DND-41 (cell line): Measurements from ENCODE around the gene UGCG.
"Not testable (repeated sequence)": the region's sequence is repeated elsewhere in the genome, so short reads cannot be mapped to it uniquely, and the experiment has no call there.

Experiments used
- ATAC-seq: fragments of 200-7000 bp; cut with Tn5 transposase; 3 replicates; pipeline ENCODE4 v1.9.1; 2021; ENCODE audit warnings: low read depth; ENCODE audit not compliant: insufficient read depth
- DNase-seq: peaks from one replicate; pipeline ENCODE4 v3.0.0-alpha.2; 2020
- H2AFZ ChIP-seq: 2 replicates; pipeline ENCODE4 v1.6.0; 2012; ENCODE audit warnings: low read depth, low read length
- H3K27ac ChIP-seq: 2 replicates; pipeline ENCODE4 v1.5.1; 2012; ENCODE audit warnings: low read length, inconsistent platforms
- H3K27me3 ChIP-seq: fragments of 200-600 bp; sonication (generic); 2 replicates; pipeline ENCODE4 v1.6.0; 2012; ENCODE audit warnings: low read length, mild to moderate bottlenecking, inconsistent platforms; ENCODE audit not compliant: insufficient read depth, poor library complexity
- H3K36me3 ChIP-seq: 2 replicates; pipeline ENCODE4 v1.5.1; 2012; ENCODE audit warnings: low read length, inconsistent platforms; ENCODE audit not compliant: insufficient read depth
- H3K4me1 ChIP-seq: 2 replicates; pipeline ENCODE4 v1.5.1; 2012; ENCODE audit warnings: mild to moderate bottlenecking, low read length; ENCODE audit not compliant: insufficient read depth
- H3K4me2 ChIP-seq: 2 replicates; pipeline ENCODE4 v1.6.0; 2012; ENCODE audit warnings: mild to moderate bottlenecking, moderate library complexity, low read length, inconsistent platforms; ENCODE audit not compliant: insufficient read depth
- H3K4me3 ChIP-seq, 2 experiments: fragments of 200-600 bp in 1 of 2; shearing (Covaris generic) in 1 of 2; 2 replicates each; pipeline ENCODE4 v1.5.1; 2012 to 2016; ENCODE audit warnings: inconsistent platforms in 2 of 2, low read length in 2 of 2, mild to moderate bottlenecking in 2 of 2, low read depth in 1 of 2, moderate library complexity in 1 of 2
- H3K79me2 ChIP-seq: 2 replicates; pipeline ENCODE4 v1.6.0; 2012; ENCODE audit warnings: low read length, inconsistent platforms; ENCODE audit not compliant: insufficient read depth
- H3K9ac ChIP-seq: 2 replicates; pipeline ENCODE4 v1.6.0; 2012; ENCODE audit warnings: low read depth, mild to moderate bottlenecking, inconsistent platforms, low read length, moderate library complexity
- H3K9me3 ChIP-seq: 2 replicates; pipeline ENCODE4 v1.5.1; 2012; ENCODE audit warnings: low read length, moderate library complexity, mild to moderate bottlenecking, inconsistent platforms; ENCODE audit not compliant: insufficient read depth, severe bottlenecking
- H4K20me1 ChIP-seq: 2 replicates; pipeline ENCODE4 v1.6.0; 2012; ENCODE audit warnings: low read length; ENCODE audit not compliant: insufficient read depth
- CTCF ChIP-seq: IDR thresholded peaks from 2 replicates; pipeline ENCODE4 v1.5.1; 2012; ENCODE audit warnings: borderline replicate concordance, low read length, moderate library complexity, mild to moderate bottlenecking; ENCODE audit not compliant: poor library complexity, severe bottlenecking; ENCODE audit errors: extremely low read depth
- EZH2 ChIP-seq: IDR thresholded peaks from 3 replicates; pipeline ENCODE4 v1.6.1; 2012; ENCODE audit warnings: borderline replicate concordance, low read depth, mild to moderate bottlenecking, moderate library complexity, low read length, inconsistent platforms; ENCODE audit not compliant: severe bottlenecking

Gene UGCG

GRCh38 chr9:111871499-111871855 is 25.1 kb upstream of the UGCG start:
- no peak for ATAC-seq
- H3K9me3 ChIP-seq = no peaks in the 10 kb centered on the region
- no peak for TF ChIP-seq EZH2
- TF ChIP-seq CTCF = no peak

GRCh38 chr9:111872886-111873285 is 23.7 kb upstream of the UGCG start:
- Histone ChIP-seq H3K27ac (no peak overlapping the region), H2AFZ (no peak overlapping the region), H3K9me3 (no peaks in the 10 kb centered on the region), H3K4me2 (no peak overlapping the region), H3K79me2 (no peaks in the 10 kb centered on the region), H3K4me3 (no peak overlapping the region), H3K36me3 (no peaks in the 10 kb centered on the region), H4K20me1 (no peaks in the 10 kb centered on the region), H3K9ac (no peak overlapping the region), H3K27me3 (no peaks in the 10 kb centered on the region), H3K4me1 (no peaks in the 10 kb centered on the region)
- ATAC-seq = no peak
- DNase-seq = no peak
- TF ChIP-seq CTCF (no peak), EZH2 (no peak)

More at GRCh38 chr9:111871499-111871855, 25.1 kb upstream of the UGCG start:
- H3K27me3 ChIP-seq = no peaks in the 10 kb centered on the region
- no peak overlapping the region for H3K4me2 ChIP-seq
- no peaks in the 10 kb centered on the region for H3K79me2 ChIP-seq
- H3K4me1 ChIP-seq = no peaks in the 10 kb centered on the region
- no peak overlapping the region for H2AFZ ChIP-seq
- no peak overlapping the region for H3K9ac ChIP-seq
- no peak overlapping the region for H3K4me3 ChIP-seq
- no peaks in the 10 kb centered on the region for H3K36me3 ChIP-seq
- no peak for DNase-seq
- H3K27ac ChIP-seq = no peak overlapping the region
- no peaks in the 10 kb centered on the region for H4K20me1 ChIP-seq

- DNase-seq (no peak), ATAC-seq (no peak)
- Histone ChIP-seq H4K20me1 (no peaks in the 10 kb centered on the region), H3K4me3 (no peak overlapping the region), H3K27me3 (no peaks in the 10 kb centered on the region), H3K9ac (no peak overlapping the region), H3K27ac (no peak overlapping the region), H3K9me3 (no peaks in the 10 kb centered on the region), H3K36me3 (no peaks in the 10 kb centered on the region), H3K4me2 (no peak overlapping the region), H3K4me1 (no peaks in the 10 kb centered on the region), H3K79me2 (no peaks in the 10 kb centered on the region), H2AFZ (no peak overlapping the region)
- TF ChIP-seq EZH2 (no peak), CTCF (no peak)
Measured at GRCh38 chr9:111873901-111874300, 22.7 kb upstream of the UGCG start.

- Histone ChIP-seq H3K27me3 (no peaks in the 10 kb centered on the region), H3K36me3 (no peaks in the 10 kb centered on the region)
Measured at GRCh38 chr9:111874500-111874899, 22.1 kb upstream of the UGCG start.

GRCh38 chr9:111875291-111875690 is 21.3 kb upstream of the UGCG start:
- H4K20me1 ChIP-seq, ATAC-seq, H3K9me3 ChIP-seq, DNase-seq, H3K4me3 ChIP-seq, H2AFZ ChIP-seq, H3K79me2 ChIP-seq, H3K36me3 ChIP-seq, H3K27ac ChIP-seq, H3K4me2 ChIP-seq, H3K27me3 ChIP-seq, H3K4me1 ChIP-seq, H3K9ac ChIP-seq: not testable (repeated sequence)

More at GRCh38 chr9:111874500-111874899, 22.1 kb upstream of the UGCG start:
- no peak for DNase-seq
- Histone ChIP-seq H3K9me3 (no peaks in the 10 kb centered on the region), H4K20me1 (no peaks in the 10 kb centered on the region), H2AFZ (no peak overlapping the region), H3K4me1 (no peaks in the 10 kb centered on the region), H3K4me3 (no peak overlapping the region), H3K79me2 (no peaks in the 10 kb centered on the region), H3K27ac (no peak overlapping the region), H3K9ac (no peak overlapping the region), H3K4me2 (no peak overlapping the region)
- TF ChIP-seq EZH2 (no peak), CTCF (no peak)
- no peak for ATAC-seq
